LNCAP (cell line): Measurements from ENCODE around the gene UBE2G2.

Source experiments
- TF ChIP-seq, protein P1 (sequence below): fragments of 450-650 bp; IDR thresholded peaks from 2 replicates; pipeline ENCODE4 v1.5.1; 2017; ENCODE audit warnings: mild to moderate bottlenecking

UBE2G2 gene

DNA sequence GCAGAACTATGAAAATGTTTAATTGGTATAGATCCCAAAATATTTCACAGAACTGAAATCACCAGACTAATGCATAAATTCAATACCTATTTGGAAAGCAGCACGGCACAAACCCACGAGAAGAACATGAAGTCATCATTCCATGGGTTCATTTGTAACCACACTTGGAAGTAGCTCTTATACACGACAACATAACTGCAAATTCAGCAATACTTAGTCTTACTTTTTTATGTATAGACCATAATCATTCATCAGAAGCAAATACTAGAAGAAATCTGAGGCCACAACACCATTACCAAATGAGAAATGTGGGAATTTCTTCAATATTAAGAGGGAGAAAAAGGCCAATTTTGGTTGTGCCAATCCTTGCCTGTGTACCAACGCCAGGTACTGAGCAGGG is 4.2 kb upstream of the UBE2G2 start:
- TF ChIP-seq, protein P1, sequence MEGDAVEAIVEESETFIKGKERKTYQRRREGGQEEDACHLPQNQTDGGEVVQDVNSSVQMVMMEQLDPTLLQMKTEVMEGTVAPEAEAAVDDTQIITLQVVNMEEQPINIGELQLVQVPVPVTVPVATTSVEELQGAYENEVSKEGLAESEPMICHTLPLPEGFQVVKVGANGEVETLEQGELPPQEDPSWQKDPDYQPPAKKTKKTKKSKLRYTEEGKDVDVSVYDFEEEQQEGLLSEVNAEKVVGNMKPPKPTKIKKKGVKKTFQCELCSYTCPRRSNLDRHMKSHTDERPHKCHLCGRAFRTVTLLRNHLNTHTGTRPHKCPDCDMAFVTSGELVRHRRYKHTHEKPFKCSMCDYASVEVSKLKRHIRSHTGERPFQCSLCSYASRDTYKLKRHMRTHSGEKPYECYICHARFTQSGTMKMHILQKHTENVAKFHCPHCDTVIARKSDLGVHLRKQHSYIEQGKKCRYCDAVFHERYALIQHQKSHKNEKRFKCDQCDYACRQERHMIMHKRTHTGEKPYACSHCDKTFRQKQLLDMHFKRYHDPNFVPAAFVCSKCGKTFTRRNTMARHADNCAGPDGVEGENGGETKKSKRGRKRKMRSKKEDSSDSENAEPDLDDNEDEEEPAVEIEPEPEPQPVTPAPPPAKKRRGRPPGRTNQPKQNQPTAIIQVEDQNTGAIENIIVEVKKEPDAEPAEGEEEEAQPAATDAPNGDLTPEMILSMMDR, result no peak

DNA sequence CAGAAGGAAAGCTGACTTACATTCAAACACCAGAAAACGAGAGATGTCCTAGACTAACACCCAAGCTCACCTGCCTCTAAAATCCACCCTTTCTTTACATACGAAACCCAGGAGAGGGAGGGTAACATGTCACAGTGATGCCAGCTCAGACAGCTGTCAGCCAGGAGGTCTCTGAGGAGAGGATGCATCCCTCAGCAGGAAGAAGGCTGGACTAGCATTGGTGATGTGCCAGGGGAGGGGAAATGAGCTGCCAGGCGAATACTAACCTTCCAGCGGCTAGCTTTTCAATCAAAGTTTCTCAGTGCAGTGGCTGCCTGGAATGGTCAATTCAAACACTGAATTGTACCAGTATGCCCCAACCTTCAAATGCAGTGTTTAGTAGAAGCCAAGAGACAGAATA is 3.6 kb upstream of the UBE2G2 start:
- TF ChIP-seq, protein P1, result no peak

DNA sequence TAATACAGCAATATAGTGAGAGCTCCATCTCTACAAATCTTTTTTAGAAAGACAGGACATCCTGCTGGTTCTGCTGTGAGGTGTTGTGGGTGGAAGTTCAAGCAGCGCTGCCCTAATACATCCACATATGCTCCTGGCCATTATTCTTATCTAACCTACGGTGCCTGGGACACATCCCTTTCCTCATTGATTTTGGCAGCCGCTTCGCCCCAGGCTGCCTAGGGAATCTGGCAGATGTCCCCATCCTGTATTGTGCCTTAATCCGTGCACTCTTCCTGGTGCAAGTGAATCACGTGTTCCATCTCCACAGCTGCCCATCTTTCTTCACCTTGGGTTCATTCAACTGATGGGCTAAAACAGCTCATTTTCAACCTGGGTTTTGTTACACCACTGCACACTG is 3.1 kb upstream of the UBE2G2 start:
- TF ChIP-seq, protein P1, result no peak

DNA sequence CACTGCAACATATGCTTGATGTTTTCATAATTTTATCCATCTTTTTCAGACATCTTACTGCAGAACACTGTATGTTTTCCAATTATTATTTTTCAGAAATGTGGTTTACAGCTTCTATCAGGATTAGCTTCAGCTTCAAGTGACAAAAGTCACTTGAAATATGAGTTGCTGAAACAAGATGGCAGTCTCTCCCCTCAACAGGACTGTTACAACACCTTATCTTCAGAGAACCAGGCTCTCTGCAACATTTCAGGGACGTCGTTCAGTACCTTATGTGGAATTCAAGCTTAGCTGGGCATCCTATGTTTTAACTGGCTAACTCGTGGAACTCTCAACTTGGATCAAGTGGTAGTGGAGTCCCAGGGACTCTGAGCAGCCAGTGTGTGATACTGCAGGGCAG is 2.0 kb upstream of the UBE2G2 start:
- TF ChIP-seq, protein P1, result no peak

DNA sequence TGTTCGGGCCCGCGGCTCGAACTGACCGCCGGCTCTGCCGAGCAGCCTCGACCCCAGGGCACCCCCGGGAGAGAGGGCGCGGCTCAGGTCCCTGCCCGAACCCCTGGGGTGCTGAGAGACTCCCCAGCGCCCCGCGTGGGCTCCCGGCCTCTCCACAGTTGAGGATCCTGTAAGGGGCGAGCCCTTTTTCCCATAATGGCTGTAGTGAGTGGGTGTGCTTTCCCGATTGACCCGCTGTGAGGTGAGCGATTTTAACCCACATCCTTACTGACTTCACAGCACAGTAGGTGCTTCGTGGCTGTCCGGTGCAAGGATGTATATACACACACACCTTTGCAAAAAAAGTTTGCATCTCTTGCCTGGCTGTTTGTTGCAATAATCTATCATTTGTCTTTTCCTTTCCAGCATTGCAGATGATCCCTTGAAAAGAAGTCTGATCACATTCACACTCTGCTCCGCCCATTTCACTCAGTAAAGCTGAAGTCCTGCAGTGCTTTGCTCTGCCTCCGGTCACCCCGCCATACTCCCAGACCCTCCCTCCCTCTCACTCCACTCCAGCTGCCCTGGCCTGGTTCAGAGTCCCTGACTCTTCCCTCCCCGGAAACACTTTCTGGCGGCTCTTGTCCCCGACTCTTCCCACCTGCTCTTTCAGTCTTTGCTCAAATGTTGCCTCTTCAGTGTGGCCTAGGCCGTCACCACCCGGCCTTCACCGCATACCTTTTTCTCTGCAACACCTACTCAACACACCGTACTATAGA is 955 bp upstream of the UBE2G2 start:
- TF ChIP-seq, protein P1, result no peak

DNA sequence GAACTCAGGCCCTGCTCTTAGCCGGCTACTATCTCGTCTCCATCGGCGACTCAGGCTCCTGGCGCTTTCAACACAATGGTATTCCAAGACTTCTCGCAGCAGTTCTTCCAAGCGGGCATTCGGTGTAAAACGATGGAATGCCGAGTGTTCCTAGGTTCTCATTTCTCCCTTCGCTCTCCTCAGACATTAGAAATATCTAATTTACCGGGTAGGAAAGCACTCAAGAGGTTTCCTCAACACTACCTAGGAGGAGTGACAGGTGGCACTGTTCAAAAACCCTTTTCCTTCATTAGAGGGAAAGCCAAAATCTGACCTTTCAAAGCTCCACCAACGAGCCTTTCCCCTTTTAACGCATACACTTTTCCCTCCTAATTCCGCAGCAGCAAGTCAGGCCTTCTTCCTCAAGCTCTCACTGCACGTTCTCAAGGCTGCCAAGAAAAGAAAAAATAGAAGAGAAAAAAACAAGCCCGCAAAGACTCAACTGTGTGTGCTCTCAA is 601 bp downstream of the UBE2G2 start:
- TF ChIP-seq, protein P1, result peak; percentile 47

DNA sequence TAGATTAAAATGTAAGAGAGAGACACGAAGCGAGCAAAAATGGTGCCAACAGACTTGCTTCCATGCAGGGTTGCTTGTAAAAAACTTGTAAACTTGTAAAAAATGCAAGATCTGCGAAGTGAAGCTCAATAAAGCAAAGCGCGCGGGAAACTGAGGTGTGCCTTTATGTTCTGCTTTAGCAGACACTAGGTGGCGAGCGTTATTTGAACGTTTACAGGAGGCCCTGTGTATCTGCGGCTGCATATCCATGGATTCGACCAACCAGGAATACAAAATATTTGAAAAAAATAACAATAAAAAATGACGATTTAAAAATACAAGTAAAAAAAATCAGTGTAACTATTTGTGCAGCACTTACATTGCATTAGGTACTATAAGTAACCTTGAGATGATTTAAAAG is 1.5 kb downstream of the UBE2G2 start:
- TF ChIP-seq, protein P1, result peak; percentile 58
